Suprapubic skin (tissue), 4 donors: ENCODE measurements around the gene CADM1. TPM values are rescaled to one million over a fixed set of nuclear protein-coding genes. Genes with fewer than 3 reads are reported as not detected.

Experiments
- DNase-seq, 2 donors: peaks; one replicate each; pipeline ENCODE4 v3.0.0-alpha.2; 2019; ENCODE audit warnings: low spot score in 2 of 2
- H3K27ac ChIP-seq: fragments of 200-600 bp; sonication (generic); one replicate; pipeline ENCODE4 v1.5.1; 2019
- H3K27me3 ChIP-seq: fragments of 200-600 bp; sonication (generic); one replicate; pipeline ENCODE4 v1.5.1; 2019
- H3K36me3 ChIP-seq: fragments of 200-600 bp; sonication (generic); one replicate; pipeline ENCODE4 v1.5.1; 2019
- H3K4me1 ChIP-seq: fragments of 200-600 bp; sonication (generic); one replicate; pipeline ENCODE4 v1.5.1; 2019
- H3K4me3 ChIP-seq: fragments of 200-600 bp; sonication (generic); one replicate; pipeline ENCODE4 v1.5.1; 2019; ENCODE audit warnings: mild to moderate bottlenecking
- H3K9me3 ChIP-seq: fragments of 200-600 bp; sonication (generic); one replicate; pipeline ENCODE4 v1.5.1; 2019
- EP300 ChIP-seq: sonication (generic); formaldehyde crosslinking; IDR thresholded peaks from one replicate; pipeline ENCODE4 v1.6.1; 2017; ENCODE audit warnings: antibody characterized with exemption
- POLR2A ChIP-seq, 2 donors: fragments of 450-650 bp; IDR thresholded peaks; one replicate each; pipeline ENCODE4 v1.6.1; 2017; ENCODE audit warnings: antibody characterized with exemption in 2 of 2, mild to moderate bottlenecking in 2 of 2, moderate library complexity in 2 of 2
- POLR2AphosphoS5 ChIP-seq, 3 donors: sonication (generic); formaldehyde crosslinking; IDR thresholded peaks; one replicate each; pipeline ENCODE4 v1.6.1; 2017; ENCODE audit warnings: antibody characterized with exemption in 3 of 3
- WGBS: methylation state at CpG from one replicate; pipeline ENCODE4 v1.1.5; 2018; 5-methylcytosine and 5-hydroxymethylcytosine counted together
- total RNA-seq, 4 donors: library from RNA; depleted of rRNA; stranded (reverse); fragments of >200 nt; gene quantifications; one replicate each; pipeline ENCODE4 v1.1.0, GENCODE V29; 2016
- TF ChIP-seq, protein P1 (sequence below), 2 donors: fragments of 200-600 bp in 1 of 2; fragments of 450-650 bp in 1 of 2; sonication (generic) in 1 of 2; IDR thresholded peaks; one replicate each; pipeline ENCODE4 v1.5.1; 2016 to 2019; ENCODE audit warnings: antibody characterized with exemption in 2 of 2, mild to moderate bottlenecking in 1 of 2, moderate library complexity in 1 of 2

CADM1 gene
- total RNA-seq, 4 donors from 2014 or later = 13.3 to 26.2 (median 15.3) TPM

- H3K27ac ChIP-seq = no peak overlapping the region
- H3K36me3 ChIP-seq = no peaks in the 10 kb centered on the region
- TF ChIP-seq, protein P1, sequence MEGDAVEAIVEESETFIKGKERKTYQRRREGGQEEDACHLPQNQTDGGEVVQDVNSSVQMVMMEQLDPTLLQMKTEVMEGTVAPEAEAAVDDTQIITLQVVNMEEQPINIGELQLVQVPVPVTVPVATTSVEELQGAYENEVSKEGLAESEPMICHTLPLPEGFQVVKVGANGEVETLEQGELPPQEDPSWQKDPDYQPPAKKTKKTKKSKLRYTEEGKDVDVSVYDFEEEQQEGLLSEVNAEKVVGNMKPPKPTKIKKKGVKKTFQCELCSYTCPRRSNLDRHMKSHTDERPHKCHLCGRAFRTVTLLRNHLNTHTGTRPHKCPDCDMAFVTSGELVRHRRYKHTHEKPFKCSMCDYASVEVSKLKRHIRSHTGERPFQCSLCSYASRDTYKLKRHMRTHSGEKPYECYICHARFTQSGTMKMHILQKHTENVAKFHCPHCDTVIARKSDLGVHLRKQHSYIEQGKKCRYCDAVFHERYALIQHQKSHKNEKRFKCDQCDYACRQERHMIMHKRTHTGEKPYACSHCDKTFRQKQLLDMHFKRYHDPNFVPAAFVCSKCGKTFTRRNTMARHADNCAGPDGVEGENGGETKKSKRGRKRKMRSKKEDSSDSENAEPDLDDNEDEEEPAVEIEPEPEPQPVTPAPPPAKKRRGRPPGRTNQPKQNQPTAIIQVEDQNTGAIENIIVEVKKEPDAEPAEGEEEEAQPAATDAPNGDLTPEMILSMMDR (IDR thresholded peaks at IDR 0.05) = no peak
- TF ChIP-seq POLR2A (IDR thresholded peaks at IDR 0.05) (no peak), EP300 (no peak), POLR2AphosphoS5 (IDR thresholded peaks at IDR 0.05) (no peak)
- WGBS = 86% methylated on average over 1 of the region's 1 CpG
- H3K4me3 ChIP-seq = no peak overlapping the region
- H3K27me3 ChIP-seq = no peaks in the 10 kb centered on the region
- H3K4me1 ChIP-seq = no peaks in the 10 kb centered on the region
- no peak for DNase-seq
- no peaks in the 10 kb centered on the region for H3K9me3 ChIP-seq
These were observed 213.7 kb downstream of the CADM1 start for GRCh38 chr11:115290479-115290878.

DNA sequence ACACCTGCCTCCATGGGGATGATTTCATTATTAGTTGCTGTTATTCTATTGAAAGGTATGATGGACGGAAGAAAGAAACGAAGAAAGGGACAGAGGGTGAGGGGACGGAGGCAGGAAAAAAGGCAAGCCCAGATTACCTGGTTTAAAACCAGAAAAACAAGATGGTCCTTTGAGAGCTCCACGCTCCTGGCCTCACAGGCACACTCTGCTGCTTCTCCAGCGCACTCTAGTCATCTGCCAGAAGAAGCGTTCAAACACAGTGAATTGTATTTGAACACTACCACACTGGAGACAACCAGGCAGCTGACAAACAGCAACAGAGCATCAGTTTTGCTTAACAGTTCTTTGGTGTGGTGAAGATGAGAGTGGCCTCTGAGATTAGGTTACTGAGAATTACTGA is 216.9 kb downstream of the CADM1 start:
- WGBS = 80% methylated on average over 6 of the region's 6 CpGs
- no peak for DNase-seq
- Histone ChIP-seq H3K27ac (no peak overlapping the region), H3K4me3 (no peak overlapping the region), H3K9me3 (no peaks in the 10 kb centered on the region), H3K36me3 (no peaks in the 10 kb centered on the region), H3K27me3 (no peaks in the 10 kb centered on the region), H3K4me1 (no peaks in the 10 kb centered on the region)
- no peak for TF ChIP-seq POLR2AphosphoS5 (IDR thresholded peaks at IDR 0.05)
- no peak for TF ChIP-seq EP300
- TF ChIP-seq POLR2A (IDR thresholded peaks at IDR 0.05) = no peak
- TF ChIP-seq, protein P1 (IDR thresholded peaks at IDR 0.05) = no peak

DNA sequence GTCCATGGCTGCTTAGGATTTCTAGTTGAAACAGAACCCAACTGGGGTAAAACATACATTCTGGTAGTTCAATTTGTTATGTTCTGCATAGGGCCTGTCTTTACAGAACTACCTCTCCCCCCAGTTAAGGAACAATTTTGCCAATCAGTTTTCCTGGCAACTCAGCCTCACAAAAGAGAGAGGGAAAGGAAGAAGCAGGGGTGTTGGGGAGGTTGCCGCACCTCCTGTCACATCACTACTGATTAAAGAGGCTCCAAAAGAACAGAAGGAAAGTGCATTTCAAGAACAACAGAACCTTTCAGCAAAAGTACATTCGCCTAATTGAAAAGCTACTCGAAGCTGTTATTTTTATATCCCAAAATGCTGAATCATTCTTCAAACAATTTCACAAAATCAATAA is 217.6 kb downstream of the CADM1 start:
- no peaks in the 10 kb centered on the region for H3K36me3 ChIP-seq
- TF ChIP-seq POLR2AphosphoS5 (IDR thresholded peaks at IDR 0.05) (no peak), POLR2A (IDR thresholded peaks at IDR 0.05) (no peak), EP300 (no peak)
- TF ChIP-seq, protein P1 (IDR thresholded peaks at IDR 0.05) = no peak
- DNase-seq = no peak
- H3K27me3 ChIP-seq = no peaks in the 10 kb centered on the region
- H3K27ac ChIP-seq = no peak overlapping the region
- no peaks in the 10 kb centered on the region for H3K9me3 ChIP-seq
- H3K4me1 ChIP-seq = no peaks in the 10 kb centered on the region
- 83% methylated on average over 3 of the region's 3 CpGs for WGBS
- H3K4me3 ChIP-seq = no peak overlapping the region

DNA sequence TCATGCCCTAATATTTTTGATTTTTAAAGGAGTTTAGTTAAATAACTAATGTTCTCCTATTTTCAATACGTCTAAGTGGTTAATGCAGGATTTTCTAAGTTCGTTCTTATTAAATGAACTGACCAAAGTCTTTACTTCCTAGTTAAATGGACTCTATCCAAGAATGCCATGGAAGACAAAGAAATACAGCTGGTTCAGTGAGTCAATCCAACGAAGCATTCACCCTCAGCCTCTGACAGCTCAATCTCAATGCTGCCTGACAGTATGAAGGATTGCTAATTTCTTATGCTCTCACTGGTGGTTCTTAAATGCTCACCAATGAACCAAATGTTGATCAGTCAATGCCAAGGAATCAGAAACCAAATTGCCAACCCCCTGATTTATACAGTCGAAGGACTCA is 219.4 kb downstream of the CADM1 start:
- 76% methylated on average over 4 of the region's 4 CpGs for WGBS
- H3K4me1 ChIP-seq = no peaks in the 10 kb centered on the region
- H3K9me3 ChIP-seq = no peaks in the 10 kb centered on the region
- no peaks in the 10 kb centered on the region for H3K27me3 ChIP-seq
- H3K4me3 ChIP-seq = no peak overlapping the region
- DNase-seq = no peak
- no peak for TF ChIP-seq POLR2A (IDR thresholded peaks at IDR 0.05)
- no peak for TF ChIP-seq POLR2AphosphoS5 (IDR thresholded peaks at IDR 0.05)
- TF ChIP-seq, protein P1 (IDR thresholded peaks at IDR 0.05) = no peak
- no peak for TF ChIP-seq EP300
- no peaks in the 10 kb centered on the region for H3K36me3 ChIP-seq
- no peak overlapping the region for H3K27ac ChIP-seq

- no peaks in the 10 kb centered on the region for H3K27me3 ChIP-seq
These were observed 221.3 kb downstream of the CADM1 start for GRCh38 chr11:115282923-115283322.

More at GRCh38 chr11:115282923-115283322, 221.3 kb downstream of the CADM1 start:
- H3K4me1 ChIP-seq = no peaks in the 10 kb centered on the region
- H3K36me3 ChIP-seq = no peaks in the 10 kb centered on the region
- no peaks in the 10 kb centered on the region for H3K9me3 ChIP-seq
- no peak for TF ChIP-seq EP300
- TF ChIP-seq, protein P1 (IDR thresholded peaks at IDR 0.05) = no peak
- no peak for TF ChIP-seq POLR2AphosphoS5 (IDR thresholded peaks at IDR 0.05)
- TF ChIP-seq POLR2A (IDR thresholded peaks at IDR 0.05) = no peak
- DNase-seq = no peak
- 95% methylated on average over 4 of the region's 4 CpGs for WGBS
- H3K27ac ChIP-seq = no peak overlapping the region
- H3K4me3 ChIP-seq = no peak overlapping the region
